CD4-positive, alpha-beta memory T cell (primary cell): Measurements from ENCODE around the gene MAP3K8. TPM values are rescaled to one million over a fixed set of nuclear protein-coding genes. Genes with fewer than 3 reads are reported as not detected.

ENCODE experiments used
- CTCF ChIA-PET: fragments of 350-600 bp; sonication (Branson Sonifier 250); formaldehyde crosslinking; loops from one replicate; lab custom pipeline; 2021; ENCODE audit warnings: inconsistent platforms; ENCODE audit not compliant: partially characterized antibody; lab: Charles Lee
- POLR2A ChIA-PET: fragments of 350-600 bp; sonication (Branson Sonifier 250); formaldehyde crosslinking; loops from one replicate; lab custom pipeline; 2021; ENCODE audit not compliant: partially characterized antibody; lab: Charles Lee
- DNase-seq, 5 donors: peaks; one replicate each; pipeline versions ENCODE4 v3.0.0 to v3.0.0-alpha.2; 2020 to 2022; ENCODE audit warnings: mixed read lengths in 1 of 5
- H3K27ac ChIP-seq: one replicate; pipeline ENCODE4 v1.7.0; 2013; ENCODE audit warnings: low read depth, low read length
- H3K27me3 ChIP-seq: 2 replicates; pipeline ENCODE4 v1.7.0; 2013; ENCODE audit warnings: mild to moderate bottlenecking, low read length, moderate library complexity; ENCODE audit not compliant: insufficient read depth
- H3K36me3 ChIP-seq: 2 replicates; pipeline ENCODE4 v1.7.0; 2013; ENCODE audit warnings: mild to moderate bottlenecking, low read length, moderate library complexity; ENCODE audit not compliant: insufficient read depth
- H3K4me1 ChIP-seq: 2 replicates; pipeline ENCODE4 v1.7.0; 2013; ENCODE audit warnings: mild to moderate bottlenecking, low read length, moderate library complexity; ENCODE audit not compliant: insufficient read depth
- H3K4me3 ChIP-seq, 2 donors: one replicate each; pipeline ENCODE4 v1.7.0; 2013; ENCODE audit warnings: low read length in 2 of 2, mild to moderate bottlenecking in 1 of 2
- H3K9me3 ChIP-seq, 2 donors: one replicate each; pipeline ENCODE4 v1.7.0; 2013; ENCODE audit warnings: low read length in 2 of 2, control low read depth in 1 of 2; ENCODE audit not compliant: control insufficient read depth in 1 of 2
- H3K27ac Mint-ChIP-seq, 7 donors: one replicate each; pipeline ENCODE4 v1.8.0; 2020 to 2021; ENCODE audit warnings: mixed read lengths in 7 of 7, mild to moderate bottlenecking in 6 of 7, inconsistent platforms in 3 of 7, moderate library complexity in 3 of 7
- H3K27me3 Mint-ChIP-seq, 2 donors: one replicate each; pipeline ENCODE4 v1.8.0; 2020 to 2021; ENCODE audit warnings: mixed read lengths in 2 of 2
- H3K36me3 Mint-ChIP-seq, 2 donors: one replicate each; pipeline ENCODE4 v1.8.0; 2020 to 2021; ENCODE audit warnings: mixed read lengths in 2 of 2, inconsistent platforms in 1 of 2, mild to moderate bottlenecking in 1 of 2
- H3K4me1 Mint-ChIP-seq, 4 donors: one replicate each; pipeline ENCODE4 v1.8.0; 2020 to 2021; ENCODE audit warnings: mixed read lengths in 4 of 4, mild to moderate bottlenecking in 1 of 4
- H3K4me3 Mint-ChIP-seq, 8 donors: one replicate each; pipeline ENCODE4 v1.8.0; 2020 to 2021; ENCODE audit warnings: mixed read lengths in 8 of 8, mild to moderate bottlenecking in 7 of 8, moderate library complexity in 6 of 8, inconsistent platforms in 3 of 8
- H3K9me3 Mint-ChIP-seq, 8 donors: one replicate each; pipeline ENCODE4 v1.8.0; 2020 to 2021; ENCODE audit warnings: mixed read lengths in 8 of 8, mild to moderate bottlenecking in 5 of 8, inconsistent platforms in 3 of 8, moderate library complexity in 1 of 8
- intact Hi-C: fragments of 100-400 bp; cut with micrococcal nuclease; formaldehyde crosslinking; loops from one replicate; pipeline ENCODE4 v1.15.1; 2023
- polyA plus RNA-seq, 2 donors: library from polyadenylated mRNA; unstranded; fragments of 300-500 nt; fragmentation: Illumina TruSeq; gene quantifications; one replicate each; pipeline ENCODE4 v1.2.3, GENCODE V29; 2021
- total RNA-seq, 2 experiments: library from RNA; stranded (reverse); gene quantifications; one replicate each; pipeline ENCODE4 v1.2.3, GENCODE V29; 2021

MAP3K8 gene
- total RNA-seq (1 to 10 TPM; 5.5 to 6.5 TPM), polyA plus RNA-seq (1 to 10 TPM; 2.7 to 5.9 TPM)

GRCh38 chr10:30433730-30434272 lies at the start of gene MAP3K8:
Gene MAP3K8, plus strand, starts transcription at chr10:30434184. Its CDS starts 4,755 bp downstream, at chr10:30438939.
- POLR2A ChIA-PET, result interaction anchor here (0.9 to 3.7 kb wide), 12 partner anchors 11 to 103 kb away, joined by 3 to 79 read pairs (median 6); no protein-coding TSS in a partner anchor
- H3K9me3 ChIP-seq, result no peaks in the 10 kb centered on the region
- Mint-ChIP-seq H3K27me3 (no peaks in the 10 kb centered on the region), H3K36me3 (peaks cover 0 to 19% of the 10 kb centered on the region in 2 donors), H3K9me3 (no peaks in the 10 kb centered on the region), H3K4me1 (peaks cover 37 to 55% (median 45%) of the 10 kb centered on the region in 4 donors), H3K27ac (peak within 1 kb of the TSS; percentile 70 to 94 (median 91)), H3K4me3 (peak within 1 kb of the TSS; percentile 83 to 94 (median 92))
- no peaks in the 10 kb centered on the region for H3K36me3 ChIP-seq
- H3K27ac ChIP-seq, result peak within 1 kb of the TSS; percentile 88
- peak within 1 kb of the TSS; percentile 55 to 75 for H3K4me3 ChIP-seq
- intact Hi-C loops, result loop anchor here (1.0 to 10.0 kb wide), 3 partner anchors 16 to 601 kb away; partner anchors contain the start of gene ZNF438
- peaks cover 51% of the 10 kb centered on the region for H3K4me1 ChIP-seq
- CTCF ChIA-PET, result interaction anchor here (0.9 to 2.0 kb wide), 6 partner anchors 12 to 100 kb away, joined by 3 to 9 read pairs (median 4); no protein-coding TSS in a partner anchor
- peak; percentile 75 to 89 (median 79) for DNase-seq
- no peaks in the 10 kb centered on the region for H3K27me3 ChIP-seq

GRCh38 chr10:30384701-30385201 lies 49.2 kb upstream of the MAP3K8 start:
- no peaks in the 10 kb centered on the region for H3K9me3 Mint-ChIP-seq
- no peaks in the 10 kb centered on the region for H3K4me1 Mint-ChIP-seq
- peaks cover 11 to 17% of the 10 kb centered on the region in 2 donors for H3K27me3 Mint-ChIP-seq
- no peaks in the 10 kb centered on the region for H3K4me1 ChIP-seq
- no peaks in the 10 kb centered on the region for H3K27me3 ChIP-seq
- H3K27ac ChIP-seq, result no peak overlapping the region
- ChIA-PET POLR2A (no interaction called here), CTCF (interaction anchor here (1.0 to 1.9 kb wide), 6 partner anchors 12 to 387 kb away, joined by 3 to 7 read pairs (median 4); no protein-coding TSS in a partner anchor)
- H3K4me3 Mint-ChIP-seq, result no peak overlapping the region
- H3K27ac Mint-ChIP-seq, result no peak overlapping the region
- H3K4me3 ChIP-seq, result no peak overlapping the region
- DNase-seq, result no peak
- H3K36me3 ChIP-seq, result no peaks in the 10 kb centered on the region
- H3K36me3 Mint-ChIP-seq, result no peaks in the 10 kb centered on the region
- intact Hi-C loops, result loop anchor here (2.0 kb wide), 1 partner anchor 386 kb away; no protein-coding TSS in a partner anchor
- H3K9me3 ChIP-seq, result no peaks in the 10 kb centered on the region

GRCh38 chr10:30386801-30387588 lies 47.0 kb upstream of the MAP3K8 start:
- POLR2A ChIA-PET, result no interaction called here
- no peaks in the 10 kb centered on the region for H3K4me1 ChIP-seq
- H3K36me3 Mint-ChIP-seq, result no peaks in the 10 kb centered on the region
- no peak overlapping the region for H3K27ac Mint-ChIP-seq
- no peaks in the 10 kb centered on the region for H3K9me3 ChIP-seq
- H3K4me3 ChIP-seq, result no peak overlapping the region
- intact Hi-C loops, result no loop called here
- CTCF ChIA-PET, result interaction anchor here (0.6 to 9.7 kb wide), 2 partner anchors 202 to 388 kb away, joined by 3 to 217 read pairs; no protein-coding TSS in a partner anchor
- no peaks in the 10 kb centered on the region for H3K27me3 ChIP-seq
- peaks cover 11 to 17% of the 10 kb centered on the region in 2 donors for H3K27me3 Mint-ChIP-seq
- H3K27ac ChIP-seq, result no peak overlapping the region
- no peaks in the 10 kb centered on the region for H3K4me1 Mint-ChIP-seq
- no peaks in the 10 kb centered on the region for H3K9me3 Mint-ChIP-seq
- H3K4me3 Mint-ChIP-seq, result no peak overlapping the region
- DNase-seq, result no peak
- H3K36me3 ChIP-seq, result no peaks in the 10 kb centered on the region

- Histone ChIP-seq H3K4me1 (peaks cover 2% of the 10 kb centered on the region), H3K27me3 (no peaks in the 10 kb centered on the region), H3K36me3 (no peaks in the 10 kb centered on the region), H3K9me3 (no peaks in the 10 kb centered on the region), H3K4me3 (no peak overlapping the region), H3K27ac (no peak overlapping the region)
- H3K36me3 Mint-ChIP-seq, result no peaks in the 10 kb centered on the region
- CTCF ChIA-PET, result interaction anchor here (0.6 to 9.7 kb wide), 3 partner anchors 149 to 389 kb away, joined by 3 to 217 read pairs (median 3); no protein-coding TSS in a partner anchor
- peaks cover 2 to 3% (median 3%) of the 10 kb centered on the region in 4 donors for H3K4me1 Mint-ChIP-seq
- H3K9me3 Mint-ChIP-seq, result no peaks in the 10 kb centered on the region
- H3K4me3 Mint-ChIP-seq, result no peak overlapping the region
- intact Hi-C loops, result no loop called here
- H3K27me3 Mint-ChIP-seq, result peaks cover 14 to 20% of the 10 kb centered on the region in 2 donors
- POLR2A ChIA-PET, result interaction anchor here (1.1 kb wide), 1 partner anchor 203 kb away, joined by 4 read pairs; no protein-coding TSS in a partner anchor
- no peak overlapping the region for H3K27ac Mint-ChIP-seq
- no peak for DNase-seq
These were observed 46.2 kb upstream of the MAP3K8 start for GRCh38 chr10:30387646-30388243.

- peaks cover 2 to 4% (median 3%) of the 10 kb centered on the region in 4 donors for H3K4me1 Mint-ChIP-seq
- Histone ChIP-seq H3K27ac (no peak overlapping the region), H3K4me3 (no peak overlapping the region), H3K9me3 (no peaks in the 10 kb centered on the region), H3K36me3 (no peaks in the 10 kb centered on the region), H3K27me3 (no peaks in the 10 kb centered on the region), H3K4me1 (peaks cover 3% of the 10 kb centered on the region)
- H3K4me3 Mint-ChIP-seq, result no peak overlapping the region
- intact Hi-C loops, result no loop called here
- no peaks in the 10 kb centered on the region for H3K36me3 Mint-ChIP-seq
- peaks cover 12 to 20% of the 10 kb centered on the region in 2 donors for H3K27me3 Mint-ChIP-seq
- ChIA-PET POLR2A (no interaction called here), CTCF (interaction anchor here (1.0 to 9.7 kb wide), 6 partner anchors 9 to 199 kb away, joined by 3 to 217 read pairs (median 8); no protein-coding TSS in a partner anchor)
- H3K9me3 Mint-ChIP-seq, result no peaks in the 10 kb centered on the region
- H3K27ac Mint-ChIP-seq, result no peak overlapping the region
- DNase-seq, result no peak
These were observed 44.4 kb upstream of the MAP3K8 start for GRCh38 chr10:30389543-30389942.

DNA sequence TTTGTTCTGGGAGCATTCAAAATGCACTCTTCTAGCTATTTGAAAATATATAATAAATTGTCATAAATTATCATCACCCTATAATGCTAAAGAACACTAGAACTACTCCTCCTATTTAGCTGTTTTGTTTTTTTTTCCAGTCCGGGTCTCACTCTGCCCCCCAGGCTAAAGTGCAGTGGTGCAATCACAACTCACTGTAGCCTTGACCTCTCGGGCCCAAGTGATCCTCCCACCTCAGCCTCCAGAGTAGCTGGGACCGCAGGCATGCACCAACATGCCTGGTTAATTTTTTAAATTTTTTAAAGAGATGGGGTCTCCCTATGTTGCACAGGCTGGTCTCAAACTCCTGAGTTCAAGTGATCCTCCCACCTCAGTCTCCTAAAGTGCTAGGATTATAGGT lies 43.8 kb upstream of the MAP3K8 start:
- H3K9me3 Mint-ChIP-seq, result no peaks in the 10 kb centered on the region

More for the DNA sequence above, 43.8 kb upstream of the MAP3K8 start:
- no peak overlapping the region for H3K4me3 Mint-ChIP-seq
- H3K27me3 ChIP-seq, result no peaks in the 10 kb centered on the region
- no peak overlapping the region for H3K27ac Mint-ChIP-seq
- H3K4me1 Mint-ChIP-seq, result peaks cover 2 to 4% (median 3%) of the 10 kb centered on the region in 4 donors
- H3K27ac ChIP-seq, result no peak overlapping the region
- ChIA-PET POLR2A (no interaction called here), CTCF (interaction anchor here (1.0 to 9.7 kb wide), 5 partner anchors 8 to 199 kb away, joined by 3 to 217 read pairs (median 12); no protein-coding TSS in a partner anchor)
- H3K36me3 Mint-ChIP-seq, result no peaks in the 10 kb centered on the region
- no peaks in the 10 kb centered on the region for H3K36me3 ChIP-seq
- DNase-seq, result no peak
- H3K27me3 Mint-ChIP-seq, result peaks cover 11 to 21% of the 10 kb centered on the region in 2 donors
- H3K9me3 ChIP-seq, result no peaks in the 10 kb centered on the region
- H3K4me3 ChIP-seq, result no peak overlapping the region
- intact Hi-C loops, result no loop called here
- H3K4me1 ChIP-seq, result peaks cover 3% of the 10 kb centered on the region
